ENCODE measurements around the gene GPR17.
A peak's percentile ranks its signal among the peaks of the same experiment; 100 is the strongest.

Gene GPR17

GRCh38 chr2:127678531-127678930 is 32.6 kb downstream of the GPR17 start:
- Histone ChIP-seq H3K9me3 (no peaks in the 10 kb centered on the region), H3K36me3 (no peaks in the 10 kb centered on the region), H3K4me3 (no peak overlapping the region), H3K4me1 (peaks cover 0 to 53% (median 34%) of the 10 kb centered on the region in 4 donors), H3K27me3 (no peaks in the 10 kb centered on the region), H3K27ac (no peak overlapping the region)
- no peak for TF ChIP-seq CTCF (IDR thresholded peaks at IDR 0.05)
- intact Hi-C loops (cut with DNase I; ENCODE audit: low total_unique reads), result loop anchor here (10.0 kb wide), 1 partner anchor 294 kb away; the partner anchor contains the start of gene MAP3K2
- DNase-seq, result peak in 1 of 2 donors; percentile 17

GRCh38 chr2:127678991-127679390 is 33.0 kb downstream of the GPR17 start:
- TF ChIP-seq CTCF (IDR thresholded peaks at IDR 0.05), result no peak
- Histone ChIP-seq H3K36me3 (no peaks in the 10 kb centered on the region), H3K4me3 (no peak overlapping the region), H3K27me3 (no peaks in the 10 kb centered on the region), H3K4me1 (peaks cover 0 to 55% (median 31%) of the 10 kb centered on the region in 4 donors), H3K9me3 (no peaks in the 10 kb centered on the region), H3K27ac (no peak overlapping the region)
- DNase-seq, result no peak
- intact Hi-C loops (cut with DNase I; ENCODE audit: low total_unique reads), result loop anchor here (10.0 kb wide), 1 partner anchor 294 kb away; the partner anchor contains the start of gene MAP3K2

- peaks cover 0 to 56% (median 28%) of the 10 kb centered on the region in 4 donors for H3K4me1 ChIP-seq
- intact Hi-C loops (cut with DNase I; ENCODE audit: low total_unique reads), result loop anchor here (10.0 kb wide), 1 partner anchor 295 kb away; the partner anchor contains the start of gene MAP3K2
- no peak overlapping the region for H3K4me3 ChIP-seq
- no peak for TF ChIP-seq CTCF (IDR thresholded peaks at IDR 0.05)
- no peak overlapping the region for H3K27ac ChIP-seq
- H3K36me3 ChIP-seq, result no peaks in the 10 kb centered on the region
- H3K9me3 ChIP-seq, result no peaks in the 10 kb centered on the region
- no peaks in the 10 kb centered on the region for H3K27me3 ChIP-seq
- no peak for DNase-seq
These were observed 33.9 kb downstream of the GPR17 start for GRCh38 chr2:127679680-127680361.

GRCh38 chr2:127680706-127681287 is 34.8 kb downstream of the GPR17 start:
- no peak for TF ChIP-seq CTCF (IDR thresholded peaks at IDR 0.05)
- H3K4me3 ChIP-seq, result peak overlapping the region; percentile 28 to 46
- intact Hi-C loops (cut with DNase I; ENCODE audit: low total_unique reads), result no loop called here
- no peaks in the 10 kb centered on the region for H3K9me3 ChIP-seq
- H3K27me3 ChIP-seq, result no peaks in the 10 kb centered on the region
- H3K27ac ChIP-seq, result peak overlapping the region; percentile 14 to 45
- peaks cover 0 to 55% (median 25%) of the 10 kb centered on the region in 4 donors for H3K4me1 ChIP-seq
- DNase-seq, result no peak
- no peaks in the 10 kb centered on the region for H3K36me3 ChIP-seq

- Histone ChIP-seq H3K9me3 (no peaks in the 10 kb centered on the region), H3K4me3 (peak overlapping the region; percentile 28 to 46), H3K36me3 (no peaks in the 10 kb centered on the region), H3K27ac (peak overlapping the region; percentile 14 to 45), H3K4me1 (peaks cover 0 to 49% (median 20%) of the 10 kb centered on the region in 4 donors), H3K27me3 (no peaks in the 10 kb centered on the region)
- DNase-seq, result peak; percentile 21 to 83
- intact Hi-C loops (cut with DNase I; ENCODE audit: low total_unique reads), result no loop called here
- TF ChIP-seq CTCF (IDR thresholded peaks at IDR 0.05), result no peak
These were observed 35.4 kb downstream of the GPR17 start for GRCh38 chr2:127681288-127681804.

All from tibial artery (tissue), 4 donors.